Liver (tissue), 9 donors: ENCODE measurements around the gene PLCB2. TPM values are rescaled to one million over a fixed set of nuclear protein-coding genes. Genes with fewer than 3 reads are reported as not detected.
A peak's percentile ranks its signal among the peaks of the same experiment; 100 is the strongest.

Experiments used
- DNase-seq: peaks from one replicate; pipeline ENCODE4 v3.0.0-alpha.2; 2017; ENCODE audit warnings: low spot score
- H3K27ac ChIP-seq, 2 donors: one replicate each; pipeline ENCODE4 v1.7.0; 2013; ENCODE audit warnings: inconsistent platforms in 2 of 2, low read length in 2 of 2, control low read depth in 1 of 2, low read depth in 1 of 2, mild to moderate bottlenecking in 1 of 2
- H3K27me3 ChIP-seq, 4 donors: one replicate each; pipeline versions ENCODE4 v1.6.1 to v1.7.0; 2013; ENCODE audit warnings: low read length in 3 of 4, inconsistent platforms in 1 of 4, mild to moderate bottlenecking in 1 of 4, moderate library complexity in 1 of 4; ENCODE audit not compliant: control insufficient read depth in 4 of 4, insufficient read depth in 4 of 4
- H3K36me3 ChIP-seq, 4 donors: one replicate each; pipeline versions ENCODE4 v1.6.1 to v1.7.0; 2013; ENCODE audit warnings: low read length in 3 of 4, mild to moderate bottlenecking in 3 of 4, low read depth in 1 of 4, moderate library complexity in 1 of 4; ENCODE audit not compliant: control insufficient read depth in 4 of 4, insufficient read depth in 3 of 4
- H3K4me1 ChIP-seq, 4 donors: one replicate each; pipeline versions ENCODE4 v1.6.1 to v1.7.0; 2013; ENCODE audit warnings: low read length in 3 of 4, mild to moderate bottlenecking in 3 of 4, moderate library complexity in 1 of 4; ENCODE audit not compliant: control insufficient read depth in 4 of 4, insufficient read depth in 4 of 4
- H3K4me3 ChIP-seq, 3 donors: one replicate each; pipeline versions ENCODE4 v1.6.1 to v1.7.0; 2013; ENCODE audit warnings: low read length in 3 of 3, control low read depth in 1 of 3, low read depth in 1 of 3, mild to moderate bottlenecking in 1 of 3
- H3K9ac ChIP-seq, 2 donors: one replicate each; pipeline ENCODE4 v1.7.0; 2013; ENCODE audit warnings: low read length in 2 of 2, mild to moderate bottlenecking in 2 of 2, moderate library complexity in 2 of 2, control low read depth in 1 of 2, low read depth in 1 of 2
- H3K9me3 ChIP-seq, 4 donors: one replicate each; pipeline versions ENCODE4 v1.6.1 to v1.7.0; 2013; ENCODE audit warnings: low read length in 3 of 4; ENCODE audit not compliant: control insufficient read depth in 4 of 4
- ATF3 ChIP-seq: IDR thresholded peaks from 2 replicates; pipeline ENCODE4 v1.6.1; 2016; ENCODE audit warnings: antibody characterized with exemption
- CTCF ChIP-seq: fragments of 150-350 bp; IDR thresholded peaks from 2 replicates; pipeline ENCODE4 v1.5.1; 2017; ENCODE audit warnings: improper control_type of control experiment, low read depth, low read length; ENCODE audit not compliant: missing input control
- EGR1 ChIP-seq, 2 donors: IDR thresholded peaks; 2 replicates each; pipeline ENCODE4 v1.6.1; 2016 to 2018; ENCODE audit warnings: antibody characterized with exemption in 2 of 2, low read depth in 2 of 2
- FOXA1 ChIP-seq: IDR thresholded peaks from 2 replicates; pipeline ENCODE4 v1.6.1; 2016; ENCODE audit warnings: antibody characterized with exemption
- FOXA2 ChIP-seq: IDR thresholded peaks from 2 replicates; pipeline ENCODE4 v1.6.1; 2016; ENCODE audit warnings: antibody characterized with exemption
- GABPA ChIP-seq, 2 donors: IDR thresholded peaks in 1 of 2; conservative IDR thresholded peaks in 1 of 2; 2 replicates each; pipeline ENCODE4 v1.6.1; 2016; ENCODE audit warnings: antibody characterized with exemption in 2 of 2, mild to moderate bottlenecking in 1 of 2, moderate library complexity in 1 of 2
- HNF4A ChIP-seq, 2 donors: conservative IDR thresholded peaks; 2 replicates each; pipeline ENCODE4 v1.6.1; 2016; ENCODE audit warnings: antibody characterized with exemption in 2 of 2, mild to moderate bottlenecking in 2 of 2
- HNF4G ChIP-seq: IDR thresholded peaks from 2 replicates; pipeline ENCODE4 v1.6.1; 2016; ENCODE audit warnings: antibody characterized with exemption
- JUND ChIP-seq, 2 donors: IDR thresholded peaks; 2 replicates each; pipeline ENCODE4 v1.6.1; 2016; ENCODE audit warnings: antibody characterized with exemption in 2 of 2
- MAX ChIP-seq: IDR thresholded peaks from 2 replicates; pipeline ENCODE4 v1.6.1; 2016; ENCODE audit warnings: antibody characterized with exemption
- NR2F2 ChIP-seq: IDR thresholded peaks from 2 replicates; pipeline ENCODE4 v1.6.1; 2016; ENCODE audit warnings: antibody characterized with exemption
- REST ChIP-seq: IDR thresholded peaks from 2 replicates; pipeline ENCODE4 v1.6.1; 2016; ENCODE audit warnings: antibody characterized with exemption, mild to moderate bottlenecking
- SP1 ChIP-seq: IDR thresholded peaks from 2 replicates; pipeline ENCODE4 v1.6.1; 2018; ENCODE audit warnings: antibody characterized with exemption, mild to moderate bottlenecking
- TAF1 ChIP-seq: conservative IDR thresholded peaks from 2 replicates; pipeline ENCODE4 v1.6.1; 2016; ENCODE audit warnings: antibody characterized with exemption, mild to moderate bottlenecking
- YY1 ChIP-seq: IDR thresholded peaks from 2 replicates; pipeline ENCODE4 v1.6.1; 2016; ENCODE audit warnings: antibody characterized with exemption, mild to moderate bottlenecking
- ZBTB33 ChIP-seq: IDR thresholded peaks from 2 replicates; pipeline ENCODE4 v1.6.1; 2016; ENCODE audit warnings: antibody characterized with exemption
- WGBS: extraction: QIAGEN DNeasy Blood & Tissue Kit; methylation state at CpG from one replicate; pipeline ENCODE4 v1.1.7; 2013; 5-methylcytosine and 5-hydroxymethylcytosine counted together
- polyA plus RNA-seq, 2 donors: library from polyadenylated mRNA; stranded (reverse) in 1 of 2; unstranded in 1 of 2; fragments of 200-250 nt in 1 of 2; fragments of >200 nt in 1 of 2; fragmentation: Nextera tagmentation in 1 of 2; extraction: Ambion mirVana in 1 of 2; gene quantifications; one replicate each; pipeline versions ENCODE4 v1.2.1 to v1.2.3, GENCODE V29; 2013 to 2015
- total RNA-seq, 2 donors: library from RNA; depleted of rRNA; stranded (reverse); fragments of >200 nt; gene quantifications; one replicate each; pipeline ENCODE4 v1.2.3, GENCODE V29; 2014
- donor health status: healthy.
- donor health status: healthy.
- donor health status: healthy.
- donor health status: healthy.
- donor health status: healthy.

PLCB2 gene
- total and polyA plus RNA-seq, 4 donors = 2.1 to 13.3 (median 7.6) TPM

GRCh38 chr15:40306908-40307307 lies 827 bp downstream of the PLCB2 start:
- TF ChIP-seq FOXA1 (no peak), EGR1 (IDR thresholded peaks at IDR 0.05; ENCODE audit: low read depth in 2 of 2) (no peak), FOXA2 (no peak), SP1 (no peak), NR2F2 (no peak), ZBTB33 (no peak)
- Histone ChIP-seq H3K9me3 (no peaks in the 10 kb centered on the region), H3K27ac (no peak overlapping the region), H3K4me3 (peak overlapping the region in 2 of 3 donors; percentile 25 to 36), H3K27me3 (no peaks in the 10 kb centered on the region), H3K36me3 (no peaks in the 10 kb centered on the region), H3K4me1 (peaks cover 0 to 7% (median 2%) of the 10 kb centered on the region in 4 donors), H3K9ac (no peak overlapping the region)
- 84% methylated on average over 7 of the region's 7 CpGs for WGBS
- DNase-seq = no peak

GRCh38 chr15:40306371-40306770 lies 1.4 kb downstream of the PLCB2 start:
- 85% methylated on average over 5 of the region's 5 CpGs for WGBS
- H3K36me3 ChIP-seq = no peaks in the 10 kb centered on the region
- no peaks in the 10 kb centered on the region for H3K27me3 ChIP-seq
- DNase-seq = no peak
- H3K9me3 ChIP-seq = no peaks in the 10 kb centered on the region
- peaks cover 0 to 7% (median 2%) of the 10 kb centered on the region in 4 donors for H3K4me1 ChIP-seq
- H3K27ac ChIP-seq = no peak overlapping the region
- TF ChIP-seq REST (no peak), TAF1 (no peak), GABPA (IDR thresholded peaks at IDR 0.05 in 1 of 2, conservative IDR thresholded peaks at IDR 0.05 in 1 of 2) (no peak), HNF4G (no peak), ZBTB33 (no peak), SP1 (no peak), FOXA2 (no peak), CTCF (no peak), EGR1 (IDR thresholded peaks at IDR 0.05; ENCODE audit: low read depth in 2 of 2) (no peak), MAX (no peak), NR2F2 (no peak), JUND (IDR thresholded peaks at IDR 0.05) (no peak), HNF4A (conservative IDR thresholded peaks at IDR 0.05) (no peak), ATF3 (no peak), FOXA1 (no peak), YY1 (no peak)
- H3K4me3 ChIP-seq = peak overlapping the region in 1 of 3 donors; percentile 36
- H3K9ac ChIP-seq = no peak overlapping the region
